Esophagus mucosa (tissue), 1 donor: ENCODE measurements around the gene CCND1. TPM values are rescaled to one million over a fixed set of nuclear protein-coding genes. Genes with fewer than 3 reads are reported as not detected.

ENCODE experiments used
- ATAC-seq: fragments of 200-7000 bp; cut with Tn5 transposase; one replicate; pipeline ENCODE4 v1.9.1; 2020
- total RNA-seq: library from RNA; stranded (reverse); gene quantifications from one replicate; pipeline ENCODE4 v1.2.4, GENCODE V29; 2023
- donor health status: DM: yes; HTN: yes; CAD: no.

CCND1 gene
- total RNA-seq, 1 donor from 2014 or later: 63.7 TPM

DNA sequence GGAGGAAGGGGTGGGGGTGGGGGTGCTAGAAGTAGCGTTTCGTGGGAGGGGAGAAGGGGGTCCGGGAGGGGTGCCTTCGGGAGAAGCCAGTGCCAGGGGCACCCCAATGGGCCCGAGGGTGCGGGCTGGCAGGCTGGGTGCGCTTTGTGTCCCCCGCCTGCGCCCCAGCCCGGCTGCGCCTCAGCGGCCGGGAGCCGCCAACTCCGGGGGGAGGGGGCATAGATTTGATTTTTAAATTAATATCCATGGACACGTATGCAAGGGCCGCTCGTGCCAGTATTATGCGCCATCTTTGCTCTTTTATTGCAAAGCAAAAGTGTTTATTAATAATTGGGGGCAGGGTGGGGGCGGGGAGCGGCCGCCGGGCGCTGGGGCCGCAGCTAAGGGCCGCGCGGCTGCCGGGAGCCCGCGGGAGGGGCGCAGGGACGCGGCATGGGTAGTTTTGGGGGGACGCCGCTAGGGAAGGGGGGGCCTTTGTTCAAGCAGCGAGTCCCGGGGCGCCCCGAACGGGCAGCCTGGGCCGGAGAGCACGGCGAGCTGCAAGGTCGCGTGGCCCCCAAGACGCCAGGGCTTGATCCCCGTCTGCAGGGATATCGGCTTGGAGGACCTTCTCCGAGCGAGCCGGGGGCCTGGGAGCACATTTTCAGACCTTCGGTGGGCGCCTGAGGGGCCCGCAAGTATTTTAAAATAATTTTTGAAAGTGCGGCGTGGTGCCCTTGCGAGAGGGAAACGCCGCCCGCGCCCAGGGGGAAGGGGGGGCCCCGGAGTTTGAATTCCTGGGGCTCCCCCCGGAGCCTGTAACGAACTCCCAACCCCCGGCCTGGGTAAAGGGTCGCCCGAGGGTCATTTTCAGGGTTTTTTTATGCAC is 959 bp downstream of the CCND1 start:
- ATAC-seq: no peak

DNA sequence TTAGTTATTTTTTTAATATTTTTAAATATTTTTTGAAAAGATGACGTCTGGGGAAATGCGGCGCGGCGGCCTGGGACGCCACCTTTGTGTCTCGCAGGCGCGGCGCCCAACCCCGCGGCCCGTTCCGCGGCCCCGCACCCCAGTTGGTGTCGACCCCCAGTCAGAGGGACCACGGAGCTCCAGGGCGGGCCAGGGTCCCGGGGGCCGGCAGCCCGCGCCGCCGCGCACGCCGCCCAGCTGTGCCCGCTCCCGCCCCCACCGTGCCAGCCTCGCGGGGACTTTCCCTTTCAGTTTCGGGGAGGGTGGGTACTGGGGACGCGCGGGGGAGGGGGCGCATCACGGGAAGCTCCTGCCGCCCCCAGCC is 1.6 kb downstream of the CCND1 start:
- ATAC-seq: peak; percentile 8

DNA sequence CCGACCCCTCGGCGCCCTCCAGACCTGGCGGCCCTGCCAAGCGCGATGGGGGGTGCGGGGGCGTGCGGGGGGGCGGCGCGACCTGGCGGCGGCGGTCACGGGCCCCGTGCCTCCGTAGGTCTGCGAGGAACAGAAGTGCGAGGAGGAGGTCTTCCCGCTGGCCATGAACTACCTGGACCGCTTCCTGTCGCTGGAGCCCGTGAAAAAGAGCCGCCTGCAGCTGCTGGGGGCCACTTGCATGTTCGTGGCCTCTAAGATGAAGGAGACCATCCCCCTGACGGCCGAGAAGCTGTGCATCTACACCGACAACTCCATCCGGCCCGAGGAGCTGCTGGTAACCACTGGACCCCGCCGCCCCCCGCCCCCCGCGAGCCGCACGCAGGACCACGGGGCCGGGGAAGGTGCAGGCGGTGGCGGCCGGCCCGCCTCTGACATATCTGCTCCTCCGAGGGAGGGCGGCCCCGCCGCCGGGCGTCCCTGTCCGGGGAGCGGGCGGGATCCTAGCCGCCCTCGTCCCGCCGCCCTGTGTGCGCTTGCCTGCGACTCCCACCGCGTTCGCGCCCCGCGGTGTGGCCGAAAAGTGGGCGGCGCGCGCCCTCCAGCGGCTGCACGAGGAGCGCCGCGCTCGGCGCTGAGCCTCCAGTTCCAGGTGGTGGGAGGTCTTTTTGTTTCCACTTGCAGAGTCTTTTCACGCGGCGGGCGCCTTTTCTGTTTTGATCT is 2.1 kb downstream of the CCND1 start:
- ATAC-seq: peak; percentile 63

DNA sequence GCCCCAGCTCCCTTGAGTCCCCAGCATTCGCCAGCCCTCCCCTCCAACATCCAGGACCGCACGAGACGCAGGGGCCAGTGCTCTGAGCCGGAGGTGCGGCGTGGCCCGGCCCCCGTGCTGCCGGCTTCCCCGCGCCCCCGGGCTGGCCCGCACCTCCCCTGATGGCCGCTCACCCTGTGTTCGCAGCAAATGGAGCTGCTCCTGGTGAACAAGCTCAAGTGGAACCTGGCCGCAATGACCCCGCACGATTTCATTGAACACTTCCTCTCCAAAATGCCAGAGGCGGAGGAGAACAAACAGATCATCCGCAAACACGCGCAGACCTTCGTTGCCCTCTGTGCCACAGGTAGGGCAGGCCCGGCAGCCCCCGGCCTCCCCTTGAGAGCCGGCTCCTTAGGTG is 2.7 kb downstream of the CCND1 start:
- no peak for ATAC-seq

DNA sequence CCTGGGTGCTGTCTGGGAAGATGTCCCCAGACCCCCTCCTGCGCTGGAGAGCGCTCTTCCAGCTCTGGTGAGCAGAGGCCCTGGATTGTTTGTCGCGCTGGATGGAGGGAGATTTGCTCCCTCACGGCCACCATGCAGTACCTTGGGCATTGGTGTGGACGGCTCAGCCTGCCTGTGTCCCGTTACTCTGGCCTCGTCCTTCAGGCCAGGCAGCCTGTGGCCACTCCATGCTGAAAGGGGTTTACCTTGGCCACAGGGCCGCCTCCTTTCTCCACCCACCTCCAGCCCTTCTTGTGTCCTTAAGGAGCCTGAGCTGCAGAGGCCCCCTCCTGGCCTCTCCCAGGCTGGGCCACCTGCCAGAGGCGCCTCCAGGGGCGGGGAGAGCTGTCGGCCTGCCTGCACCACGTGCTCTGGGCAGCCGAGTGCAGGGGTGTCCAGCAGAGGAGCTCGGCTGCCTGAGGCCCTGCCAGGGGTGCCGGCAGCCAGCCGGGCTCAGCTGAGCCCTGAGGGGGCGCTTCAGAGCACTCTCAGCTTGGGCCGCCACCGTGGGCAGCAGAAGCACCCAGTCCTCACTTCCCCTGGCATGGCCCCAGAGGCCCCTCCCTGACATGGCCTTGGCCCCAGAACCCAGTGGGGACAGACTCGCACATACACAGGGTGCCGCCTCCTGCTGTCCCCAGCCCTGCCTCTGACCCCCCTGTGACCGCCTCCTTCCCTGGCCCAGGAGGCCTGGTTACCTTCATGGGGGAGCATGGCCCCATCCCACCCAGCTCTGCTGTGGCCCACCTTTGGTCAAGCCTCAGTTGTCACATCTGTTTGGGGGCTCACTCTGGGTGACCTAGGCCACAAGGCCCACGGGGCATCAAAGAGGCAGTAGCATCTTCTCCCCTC is 3.4 kb downstream of the CCND1 start:
- ATAC-seq: peak; percentile 3

DNA sequence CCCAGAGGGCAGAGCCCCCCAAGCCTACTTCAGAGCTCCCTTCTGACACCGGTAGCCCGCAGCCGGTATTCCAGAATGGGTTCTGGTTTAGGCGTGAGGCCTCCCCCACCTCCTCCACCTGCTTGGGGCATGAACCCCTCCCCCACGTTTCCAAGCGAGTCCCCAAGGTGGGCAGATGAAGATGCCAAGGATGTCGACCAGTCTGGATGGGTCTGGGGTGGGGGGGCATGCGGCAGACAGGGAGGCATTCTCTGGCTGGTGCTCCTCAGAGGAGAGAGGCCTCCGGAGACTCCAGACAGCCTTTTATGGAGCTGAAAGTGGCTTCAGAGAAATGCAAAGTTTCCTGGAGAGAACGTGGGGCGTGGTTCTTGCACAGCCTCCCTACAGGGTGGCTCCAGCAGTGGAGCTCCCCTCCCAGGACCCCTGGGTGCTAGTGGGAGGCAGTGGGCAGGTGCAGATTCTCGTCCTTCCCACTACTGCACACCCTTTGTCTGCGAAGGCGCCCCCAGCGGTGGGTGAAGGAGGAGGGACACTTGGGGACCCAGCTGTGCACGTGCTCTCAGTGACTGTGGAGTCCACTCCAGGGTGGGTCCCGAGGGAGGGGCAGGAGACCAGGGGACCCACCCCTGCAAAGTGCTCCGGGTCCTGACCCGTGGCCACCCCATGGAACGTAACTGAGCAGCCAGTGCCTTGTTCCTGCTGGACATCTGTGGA is 4.2 kb downstream of the CCND1 start:
- ATAC-seq: no peak

DNA sequence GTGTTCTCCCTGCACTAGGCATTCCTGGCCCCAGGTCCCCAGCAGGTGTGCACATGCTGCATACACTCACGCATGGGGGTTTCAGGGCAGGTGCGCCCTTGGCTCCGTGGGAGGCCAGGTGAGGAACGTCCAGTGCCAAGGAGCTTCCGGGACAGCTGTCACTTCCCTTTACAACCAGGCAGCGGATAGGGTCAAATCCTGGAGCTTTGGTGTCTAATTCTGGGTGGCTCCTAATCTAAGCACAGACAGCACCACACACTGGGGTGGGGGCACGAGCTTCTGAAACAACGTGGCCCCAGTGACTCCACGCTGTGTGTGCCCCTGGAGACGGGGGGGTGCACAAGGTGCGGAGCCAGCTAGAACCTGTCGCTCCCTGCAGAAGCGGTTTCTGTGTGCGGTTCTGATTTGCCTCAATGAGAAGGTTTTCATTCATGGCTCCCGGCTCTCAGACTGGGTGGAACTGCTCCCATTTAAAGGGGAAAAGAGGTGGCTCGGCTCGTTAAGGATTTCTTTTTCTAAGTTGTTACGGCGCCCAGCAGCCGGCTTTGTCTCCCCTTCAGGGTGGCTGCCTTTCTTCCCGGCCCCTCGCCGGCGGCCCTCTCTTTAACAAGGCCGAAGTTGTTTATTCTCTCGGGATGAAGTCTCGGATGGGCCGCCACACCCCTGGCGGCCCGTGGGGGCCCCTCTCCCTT is 5.0 kb downstream of the CCND1 start:
- no peak for ATAC-seq

DNA sequence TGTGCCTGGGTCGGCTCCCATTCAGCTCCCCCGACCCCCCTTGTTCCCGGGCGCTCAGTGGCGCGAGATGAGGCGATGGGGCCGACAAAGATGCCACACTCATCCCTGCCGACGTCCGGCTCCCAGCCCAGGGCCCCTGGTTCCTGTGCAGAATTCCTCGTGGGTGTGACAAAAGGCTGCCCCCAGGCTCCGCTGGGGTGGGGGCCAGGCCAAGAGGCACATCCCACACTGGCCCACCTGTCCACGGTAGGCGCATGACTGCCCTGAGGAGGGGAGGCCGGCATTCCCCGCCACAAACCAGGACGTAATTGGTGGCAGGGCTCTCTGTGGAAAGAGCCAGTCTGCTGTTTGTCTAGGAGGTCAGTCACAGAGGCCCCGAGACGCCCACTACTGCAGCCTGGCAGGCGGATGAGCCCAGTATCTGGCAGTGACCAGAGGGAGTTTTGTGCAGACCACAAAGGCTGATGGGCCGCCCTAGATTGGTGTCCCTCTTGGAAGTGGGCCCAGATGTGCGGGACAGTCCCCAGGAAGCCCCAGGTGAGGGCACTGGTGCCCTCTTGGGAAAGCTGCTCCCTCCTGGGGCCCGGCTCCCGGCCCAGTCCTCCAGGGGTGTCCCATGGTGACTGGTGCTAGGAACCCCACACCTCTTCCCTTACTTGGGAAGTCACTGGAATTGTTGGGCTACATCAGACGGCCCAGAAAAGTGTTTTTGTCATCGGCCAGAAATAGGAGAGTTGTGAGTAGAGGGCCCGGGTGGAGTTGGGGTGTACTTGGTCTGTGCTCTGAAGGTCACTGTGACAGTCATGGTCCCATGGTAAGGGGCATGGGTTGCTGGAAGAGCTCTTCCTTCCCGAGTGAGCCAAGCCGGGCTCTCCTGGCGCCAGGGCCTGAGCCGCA is 5.8 kb downstream of the CCND1 start:
- no peak for ATAC-seq

DNA sequence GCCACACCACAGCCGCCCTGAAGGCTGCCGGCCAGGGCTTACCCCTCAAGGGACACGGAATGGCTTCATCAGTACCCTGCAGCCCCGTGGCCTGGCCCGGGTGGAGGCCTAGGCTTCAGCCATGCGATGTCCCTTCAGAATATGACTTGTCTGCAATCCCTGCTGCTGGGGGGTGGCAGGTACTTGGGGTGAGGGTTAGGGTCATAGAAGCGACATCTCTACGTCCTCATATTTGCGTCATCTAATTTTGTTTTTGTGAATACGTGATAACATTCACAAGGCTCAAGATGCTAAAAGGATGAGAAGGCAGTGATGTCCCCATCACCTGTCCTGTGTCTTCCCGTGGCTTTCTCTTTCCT is 6.4 kb downstream of the CCND1 start:
- ATAC-seq: no peak

DNA sequence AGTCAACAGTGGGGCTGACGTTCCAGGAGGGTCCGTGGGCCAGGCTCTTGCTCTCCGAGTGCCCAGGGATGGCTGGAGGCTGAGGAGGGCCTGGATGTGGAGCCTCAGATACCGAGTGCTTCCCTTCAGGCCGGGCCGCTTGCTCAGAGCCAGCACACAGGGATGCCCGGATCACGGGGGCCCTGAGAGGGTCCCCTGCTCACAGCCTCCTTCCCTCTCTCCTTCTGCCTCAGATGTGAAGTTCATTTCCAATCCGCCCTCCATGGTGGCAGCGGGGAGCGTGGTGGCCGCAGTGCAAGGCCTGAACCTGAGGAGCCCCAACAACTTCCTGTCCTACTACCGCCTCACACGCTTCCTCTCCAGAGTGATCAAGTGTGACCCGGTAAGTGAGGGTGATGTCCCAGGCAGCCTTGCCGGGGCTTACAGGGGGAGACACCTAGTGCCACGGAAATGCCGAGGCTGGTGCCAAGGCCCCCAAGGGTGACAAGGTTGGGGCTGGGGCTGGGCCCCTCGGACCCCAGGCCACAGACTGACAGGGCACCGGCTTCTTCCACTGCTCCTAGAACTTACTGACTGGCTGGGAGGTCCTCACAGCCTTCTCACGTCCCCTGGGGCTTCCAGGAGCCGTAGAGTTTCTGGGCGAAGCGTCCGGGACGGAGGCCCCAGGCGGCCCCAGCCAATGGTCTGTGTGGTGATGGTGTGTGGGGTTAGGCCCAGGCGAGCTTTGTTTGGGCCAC is 7.0 kb downstream of the CCND1 start:
- ATAC-seq: no peak

DNA sequence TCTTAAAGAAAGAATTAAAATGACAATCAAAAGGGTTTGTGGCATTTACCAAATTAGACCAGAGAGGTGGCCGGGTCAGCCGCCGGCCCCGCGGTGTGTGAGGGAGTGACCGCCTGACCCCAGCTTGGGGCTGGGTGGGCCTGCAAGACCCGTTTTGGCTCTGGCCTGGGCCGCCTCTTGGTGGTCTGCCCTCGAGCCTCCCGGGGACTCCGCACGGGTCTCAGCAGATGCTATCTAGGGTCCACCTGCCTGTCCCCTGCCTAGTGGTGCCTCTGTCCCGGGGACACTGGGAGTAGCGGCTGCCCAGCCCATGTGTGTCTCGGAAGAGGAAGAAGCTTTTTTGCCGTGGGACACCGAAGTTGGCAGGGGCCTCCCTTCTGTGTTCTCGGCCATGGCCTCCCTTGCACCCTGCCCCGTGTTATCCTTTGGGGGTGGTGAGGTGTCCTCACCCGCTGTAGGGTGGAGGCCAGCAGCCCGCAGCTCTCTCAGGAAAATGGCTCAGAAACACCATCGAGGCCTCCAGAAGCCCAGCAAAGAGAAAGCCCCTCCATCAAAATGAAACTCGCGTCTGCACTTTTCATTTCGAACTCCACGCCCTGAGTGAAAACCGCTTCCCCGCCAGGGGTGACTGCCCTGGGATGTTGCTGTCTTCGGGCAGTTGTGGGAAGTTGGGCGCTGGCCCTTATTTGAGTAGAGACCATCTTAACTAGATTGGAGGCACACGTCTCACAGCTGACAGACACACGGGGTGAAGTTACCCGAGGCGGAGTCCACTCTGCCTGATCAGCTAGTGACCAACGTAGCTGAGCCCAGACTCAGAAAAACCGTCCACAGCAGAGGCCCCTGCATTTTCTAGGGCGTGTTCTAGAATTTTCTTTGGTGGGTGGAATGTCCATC is 8.0 kb downstream of the CCND1 start:
- ATAC-seq: no peak

DNA sequence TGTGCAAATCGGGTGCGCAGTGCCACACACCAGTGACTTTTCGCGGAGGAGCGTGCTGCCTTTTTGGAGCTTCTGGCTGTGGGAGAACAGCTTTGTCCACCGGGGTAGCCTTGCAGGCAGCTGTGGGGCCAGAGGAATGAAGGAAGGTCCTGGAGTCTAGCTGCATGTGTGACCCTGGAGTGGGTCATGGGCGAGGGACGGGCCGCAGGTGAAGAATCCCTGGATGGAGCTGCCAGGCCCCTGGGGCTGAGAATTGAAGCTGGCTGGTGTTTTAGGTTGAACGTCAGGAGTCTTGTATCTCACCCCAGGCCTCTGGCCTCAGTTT is 8.6 kb downstream of the CCND1 start:
- no peak for ATAC-seq

DNA sequence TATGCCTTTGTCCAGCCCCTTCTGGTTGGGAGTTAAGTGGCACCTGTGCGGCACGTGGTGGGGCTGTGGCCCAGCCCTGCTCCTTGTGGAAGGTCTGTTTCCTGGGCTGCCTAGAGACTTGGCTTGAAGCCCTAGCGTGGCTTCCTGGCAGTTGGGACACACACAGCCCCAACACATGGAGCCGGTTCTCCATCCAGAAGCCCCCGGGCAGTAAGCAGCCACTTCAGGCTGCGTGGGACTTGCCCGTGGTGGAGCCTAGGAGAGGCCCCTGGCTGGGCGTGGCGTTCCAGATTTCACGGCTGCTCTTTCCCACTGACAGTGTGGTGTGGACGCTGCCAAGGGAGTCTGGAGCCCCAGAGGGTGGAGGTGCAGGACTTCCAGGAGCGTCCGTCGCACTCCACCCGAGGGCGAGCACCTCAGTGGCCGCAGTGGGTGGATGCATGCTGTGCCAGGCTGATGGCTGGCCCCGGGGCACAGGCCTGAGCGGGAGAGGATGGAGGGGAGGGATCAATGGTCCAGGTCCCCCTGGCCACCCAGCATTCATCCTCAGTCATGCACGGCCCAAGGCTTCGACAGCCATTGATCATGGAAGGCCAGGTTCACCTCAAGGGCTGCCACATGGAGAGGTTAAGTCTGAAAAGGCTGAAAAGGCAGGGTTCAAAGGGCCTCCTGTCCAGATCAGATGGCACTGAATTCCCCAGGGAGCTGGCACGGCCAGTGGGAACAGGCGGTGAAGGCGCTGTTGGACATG is 9.3 kb downstream of the CCND1 start:
- ATAC-seq: no peak

DNA sequence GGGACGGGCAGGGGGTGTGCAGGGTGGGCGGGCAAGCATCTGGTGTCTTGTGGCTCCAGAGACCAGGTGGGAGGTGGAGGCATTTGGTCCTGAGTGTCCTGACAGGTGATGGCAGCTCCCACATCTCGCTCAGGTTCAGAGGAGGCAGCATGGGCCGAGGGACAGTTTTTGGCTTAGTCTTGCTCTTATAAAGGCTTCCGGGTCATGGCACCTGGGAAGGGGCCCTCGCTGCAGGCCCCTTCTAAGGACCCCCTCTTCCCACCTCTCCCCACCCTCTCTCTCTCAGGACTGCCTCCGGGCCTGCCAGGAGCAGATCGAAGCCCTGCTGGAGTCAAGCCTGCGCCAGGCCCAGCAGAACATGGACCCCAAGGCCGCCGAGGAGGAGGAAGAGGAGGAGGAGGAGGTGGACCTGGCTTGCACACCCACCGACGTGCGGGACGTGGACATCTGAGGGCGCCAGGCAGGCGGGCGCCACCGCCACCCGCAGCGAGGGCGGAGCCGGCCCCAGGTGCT is 9.9 kb downstream of the CCND1 start:
- no peak for ATAC-seq

DNA sequence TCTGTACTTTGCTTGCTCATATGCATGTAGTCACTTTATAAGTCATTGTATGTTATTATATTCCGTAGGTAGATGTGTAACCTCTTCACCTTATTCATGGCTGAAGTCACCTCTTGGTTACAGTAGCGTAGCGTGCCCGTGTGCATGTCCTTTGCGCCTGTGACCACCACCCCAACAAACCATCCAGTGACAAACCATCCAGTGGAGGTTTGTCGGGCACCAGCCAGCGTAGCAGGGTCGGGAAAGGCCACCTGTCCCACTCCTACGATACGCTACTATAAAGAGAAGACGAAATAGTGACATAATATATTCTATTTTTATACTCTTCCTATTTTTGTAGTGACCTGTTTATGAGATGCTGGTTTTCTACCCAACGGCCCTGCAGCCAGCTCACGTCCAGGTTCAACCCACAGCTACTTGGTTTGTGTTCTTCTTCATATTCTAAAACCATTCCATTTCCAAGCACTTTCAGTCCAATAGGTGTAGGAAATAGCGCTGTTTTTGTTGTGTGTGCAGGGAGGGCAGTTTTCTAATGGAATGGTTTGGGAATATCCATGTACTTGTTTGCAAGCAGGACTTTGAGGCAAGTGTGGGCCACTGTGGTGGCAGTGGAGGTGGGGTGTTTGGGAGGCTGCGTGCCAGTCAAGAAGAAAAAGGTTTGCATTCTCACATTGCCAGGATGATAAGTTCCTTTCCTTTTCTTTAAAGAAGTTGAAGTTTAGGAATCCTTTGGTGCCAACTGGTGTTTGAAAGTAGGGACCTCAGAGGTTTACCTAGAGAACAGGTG is 11.1 kb downstream of the CCND1 start:
- no peak for ATAC-seq

DNA sequence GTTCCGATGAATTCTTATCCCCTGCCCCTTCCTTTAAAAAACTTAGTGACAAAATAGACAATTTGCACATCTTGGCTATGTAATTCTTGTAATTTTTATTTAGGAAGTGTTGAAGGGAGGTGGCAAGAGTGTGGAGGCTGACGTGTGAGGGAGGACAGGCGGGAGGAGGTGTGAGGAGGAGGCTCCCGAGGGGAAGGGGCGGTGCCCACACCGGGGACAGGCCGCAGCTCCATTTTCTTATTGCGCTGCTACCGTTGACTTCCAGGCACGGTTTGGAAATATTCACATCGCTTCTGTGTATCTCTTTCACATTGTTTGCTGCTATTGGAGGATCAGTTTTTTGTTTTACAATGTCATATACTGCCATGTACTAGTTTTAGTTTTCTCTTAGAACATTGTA is 12.0 kb downstream of the CCND1 start:
- ATAC-seq: no peak

DNA sequence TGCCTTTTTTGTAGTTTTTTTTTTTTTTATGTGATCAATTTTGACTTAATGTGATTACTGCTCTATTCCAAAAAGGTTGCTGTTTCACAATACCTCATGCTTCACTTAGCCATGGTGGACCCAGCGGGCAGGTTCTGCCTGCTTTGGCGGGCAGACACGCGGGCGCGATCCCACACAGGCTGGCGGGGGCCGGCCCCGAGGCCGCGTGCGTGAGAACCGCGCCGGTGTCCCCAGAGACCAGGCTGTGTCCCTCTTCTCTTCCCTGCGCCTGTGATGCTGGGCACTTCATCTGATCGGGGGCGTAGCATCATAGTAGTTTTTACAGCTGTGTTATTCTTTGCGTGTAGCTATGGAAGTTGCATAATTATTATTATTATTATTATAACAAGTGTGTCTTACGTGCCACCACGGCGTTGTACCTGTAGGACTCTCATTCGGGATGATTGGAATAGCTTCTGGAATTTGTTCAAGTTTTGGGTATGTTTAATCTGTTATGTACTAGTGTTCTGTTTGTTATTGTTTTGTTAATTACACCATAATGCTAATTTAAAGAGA is 12.5 kb downstream of the CCND1 start:
- ATAC-seq: no peak
